Measurements from ENCODE around the gene ULBP1. TPM values are rescaled to one million over a fixed set of nuclear protein-coding genes. Genes with fewer than 3 reads are reported as not detected.
"Not testable (repeated sequence)": the region's sequence is repeated elsewhere in the genome, so short reads cannot be mapped to it uniquely, and the experiment has no call there.

Gene ULBP1
- polyA plus RNA-seq, 3 donors, result 0.06 to 0.79 (median 0.09) TPM

- TF ChIP-seq CTCF (IDR thresholded peaks at IDR 0.05), result no peak
- H3K9ac ChIP-seq (ENCODE audit: insufficient read depth, low read length, poor library complexity, severe bottlenecking), result no peak overlapping the region
- Mint-ChIP-seq H3K36me3 (peaks cover 7 to 24% of the 10 kb centered on the region in 2 donors), H3K9me3 (peaks cover 5 to 54% (median 36%) of the 10 kb centered on the region in 7 donors), H3K27ac (peak overlapping the region in 1 of 7 donors; percentile 14), H3K27me3 (ENCODE audit: low read depth in 3 of 3) (peaks cover 94 to 96% (median 95%) of the 10 kb centered on the region in 3 donors), H3K4me3 (peak overlapping the region; percentile 53 to 91), H3K4me1 (peaks cover 22% of the 10 kb centered on the region)
- WGBS (ENCODE audit: insufficient coverage), result 7% methylated on average over 31 of the region's 32 CpGs
- peaks cover 93 to 100% of the 10 kb centered on the region in 2 donors for H3K27me3 ChIP-seq (ENCODE audit: control insufficient read depth in 2 of 2, insufficient read depth in 2 of 2, low read length in 2 of 2)
- no peak overlapping the region for H3K27ac ChIP-seq (ENCODE audit: low read depth in 1 of 2, low read length in 2 of 2)
- H3K4me3 ChIP-seq (replicated peaks in 1 of 3; ENCODE audit: low read depth in 2 of 3, low read length in 3 of 3), result peak overlapping the region in 1 of 3 experiments; percentile 64
- peaks cover 18 to 21% of the 10 kb centered on the region in 2 donors for H3K4me1 ChIP-seq (ENCODE audit: control insufficient read depth in 1 of 2, insufficient read depth in 2 of 2, low read length in 2 of 2)
- H4K20me1 ChIP-seq (ENCODE audit: insufficient read depth, low read length), result no peaks in the 10 kb centered on the region
- no peaks in the 10 kb centered on the region for H3K79me2 ChIP-seq (ENCODE audit: insufficient read depth, low read length)
- intact Hi-C loops (cut with micrococcal nuclease), result no loop called here
- peaks cover 9 to 49% of the 10 kb centered on the region in 2 donors for H3K9me3 ChIP-seq (replicated peaks in 1 of 2; ENCODE audit: control insufficient read depth in 1 of 2, insufficient read depth in 1 of 2, low read length in 2 of 2)
- DNase-seq, result no peak
- H2AFZ ChIP-seq (ENCODE audit: insufficient read depth, low read depth, low read length, poor library complexity, severe bottlenecking), result no peak overlapping the region
- H3K36me3 ChIP-seq (replicated peaks in 1 of 2; ENCODE audit: control insufficient read depth in 1 of 2, insufficient read depth in 2 of 2, low read length in 2 of 2), result no peaks in the 10 kb centered on the region
- peak overlapping the region; percentile 74 for H3K4me2 ChIP-seq (replicated peaks; ENCODE audit: extremely low read depth, low read length, poor library complexity, severe bottlenecking)
These were observed 26.5 kb downstream of the ULBP1 start for GRCh38 chr6:149990212-149990660.

- Histone ChIP-seq H3K4me1 (ENCODE audit: control insufficient read depth in 1 of 2, insufficient read depth in 2 of 2, low read length in 2 of 2) (peaks cover 18 to 21% of the 10 kb centered on the region in 2 donors), H3K36me3 (replicated peaks in 1 of 2; ENCODE audit: control insufficient read depth in 1 of 2, insufficient read depth in 2 of 2, low read length in 2 of 2) (no peaks in the 10 kb centered on the region), H3K27me3 (ENCODE audit: control insufficient read depth in 2 of 2, insufficient read depth in 2 of 2, low read length in 2 of 2) (peaks cover 87 to 100% of the 10 kb centered on the region in 2 donors), H4K20me1 (ENCODE audit: insufficient read depth, low read length) (no peaks in the 10 kb centered on the region), H3K27ac (ENCODE audit: low read depth in 1 of 2, low read length in 2 of 2) (no peak overlapping the region), H3K4me2 (replicated peaks; ENCODE audit: extremely low read depth, low read length, poor library complexity, severe bottlenecking) (peak overlapping the region; percentile 74), H3K9ac (ENCODE audit: insufficient read depth, low read length, poor library complexity, severe bottlenecking) (no peak overlapping the region), H3K79me2 (ENCODE audit: insufficient read depth, low read length) (no peaks in the 10 kb centered on the region), H3K4me3 (replicated peaks in 1 of 3; ENCODE audit: low read depth in 2 of 3, low read length in 3 of 3) (peak overlapping the region in 1 of 3 experiments; percentile 64), H3K9me3 (replicated peaks in 1 of 2; ENCODE audit: control insufficient read depth in 1 of 2, insufficient read depth in 1 of 2, low read length in 2 of 2) (peaks cover 9 to 49% of the 10 kb centered on the region in 2 donors), H2AFZ (ENCODE audit: insufficient read depth, low read depth, low read length, poor library complexity, severe bottlenecking) (peak overlapping the region; percentile 70)
- WGBS (ENCODE audit: insufficient coverage), result under 1% methylated on average over 46 of the region's 49 CpGs
- intact Hi-C loops (cut with micrococcal nuclease), result no loop called here
- Mint-ChIP-seq H3K9me3 (peaks cover 5 to 49% (median 36%) of the 10 kb centered on the region in 7 donors), H3K36me3 (peaks cover 7 to 19% of the 10 kb centered on the region in 2 donors), H3K4me3 (peak overlapping the region; percentile 53 to 91), H3K4me1 (peaks cover 22% of the 10 kb centered on the region), H3K27me3 (ENCODE audit: low read depth in 3 of 3) (peaks cover 90 to 96% (median 95%) of the 10 kb centered on the region in 3 donors), H3K27ac (peak overlapping the region in 1 of 7 donors; percentile 14)
- no peak for TF ChIP-seq CTCF (IDR thresholded peaks at IDR 0.05)
- DNase-seq, result peak in 1 of 3 donors; percentile 25
These were observed 27.1 kb downstream of the ULBP1 start for GRCh38 chr6:149990661-149991471.

GRCh38 chr6:149991472-149991795 lies 27.7 kb downstream of the ULBP1 start:
- H3K27me3 ChIP-seq (ENCODE audit: control insufficient read depth in 2 of 2, insufficient read depth in 2 of 2, low read length in 2 of 2), result peaks cover 82 to 98% of the 10 kb centered on the region in 2 donors
- intact Hi-C loops (cut with micrococcal nuclease); H4K20me1 ChIP-seq (ENCODE audit: insufficient read depth, low read length); H3K9ac ChIP-seq (ENCODE audit: insufficient read depth, low read length, poor library complexity, severe bottlenecking); H3K4me2 ChIP-seq (replicated peaks; ENCODE audit: extremely low read depth, low read length, poor library complexity, severe bottlenecking); H3K79me2 ChIP-seq (ENCODE audit: insufficient read depth, low read length); H3K27ac Mint-ChIP-seq; H3K36me3 ChIP-seq (replicated peaks in 1 of 2; ENCODE audit: control insufficient read depth in 1 of 2, insufficient read depth in 2 of 2, low read length in 2 of 2); H2AFZ ChIP-seq (ENCODE audit: insufficient read depth, low read depth, low read length, poor library complexity, severe bottlenecking); H3K4me3 ChIP-seq (replicated peaks in 1 of 3; ENCODE audit: low read depth in 2 of 3, low read length in 3 of 3); H3K27ac ChIP-seq (ENCODE audit: low read depth in 1 of 2, low read length in 2 of 2); DNase-seq: not testable (repeated sequence)
- H3K4me1 Mint-ChIP-seq, result peaks cover 22% of the 10 kb centered on the region
- H3K27me3 Mint-ChIP-seq (ENCODE audit: low read depth in 3 of 3), result peaks cover 87 to 94% (median 92%) of the 10 kb centered on the region in 3 donors
- 0% methylated on average over 5 of the region's 7 CpGs for WGBS (ENCODE audit: insufficient coverage)
- H3K4me3 Mint-ChIP-seq, result peak overlapping the region in 1 of 2 donors; percentile 91
- H3K36me3 Mint-ChIP-seq, result peaks cover 7 to 19% of the 10 kb centered on the region in 2 donors
- peaks cover 5 to 45% (median 36%) of the 10 kb centered on the region in 7 donors for H3K9me3 Mint-ChIP-seq
- H3K4me1 ChIP-seq (ENCODE audit: control insufficient read depth in 1 of 2, insufficient read depth in 2 of 2, low read length in 2 of 2), result peaks cover 18 to 21% of the 10 kb centered on the region in 2 donors
- peaks cover 9 to 49% of the 10 kb centered on the region in 2 donors for H3K9me3 ChIP-seq (replicated peaks in 1 of 2; ENCODE audit: control insufficient read depth in 1 of 2, insufficient read depth in 1 of 2, low read length in 2 of 2)
